Astrocyte (in vitro differentiated cells and primary cell): ENCODE data around the gene SH2D7. TPM values are rescaled to one million over a fixed set of nuclear protein-coding genes. Genes with fewer than 3 reads are reported as not detected.

Experiments
- DNase-seq: peaks from one replicate; pipeline ENCODE4 v3.0.0-alpha.2; 2010; ENCODE audit warnings: low read depth
- FAIRE-seq: peaks from 2 replicates; lab custom pipeline; 2011; peaks lifted over from hg19 to GRCh38; lab: Jason Lieb, UNC
- H2AFZ ChIP-seq: 2 replicates; pipeline ENCODE4 v1.6.0; 2012; ENCODE audit warnings: low read depth, low read length, inconsistent platforms
- H3K27ac ChIP-seq: 2 replicates; pipeline ENCODE4 v1.5.1; 2011; ENCODE audit warnings: low read depth, low read length, inconsistent platforms
- H3K27me3 ChIP-seq: 2 replicates; pipeline ENCODE4 v1.6.0; 2011; ENCODE audit warnings: low read length, inconsistent platforms; ENCODE audit not compliant: insufficient read depth
- H3K36me3 ChIP-seq: 2 replicates; pipeline ENCODE4 v1.5.1; 2011; ENCODE audit warnings: low read length, inconsistent platforms; ENCODE audit not compliant: insufficient read depth
- H3K4me1 ChIP-seq: 2 replicates; pipeline ENCODE4 v1.5.1; 2011; ENCODE audit warnings: low read length, inconsistent platforms; ENCODE audit not compliant: insufficient read depth
- H3K4me2 ChIP-seq: 2 replicates; pipeline ENCODE4 v1.6.0; 2012; ENCODE audit warnings: low read length, inconsistent platforms
- H3K4me3 ChIP-seq: 2 replicates; pipeline ENCODE4 v1.5.1; 2011; ENCODE audit warnings: low read depth, mild to moderate bottlenecking, low read length, inconsistent platforms; ENCODE audit not compliant: insufficient read depth
- H3K79me2 ChIP-seq: 2 replicates; pipeline ENCODE4 v1.6.0; 2012; ENCODE audit warnings: mild to moderate bottlenecking, low read length, inconsistent platforms; ENCODE audit not compliant: insufficient read depth
- H3K9ac ChIP-seq: 2 replicates; pipeline ENCODE4 v1.6.0; 2012; ENCODE audit warnings: mild to moderate bottlenecking, low read length, inconsistent platforms
- H3K9me3 ChIP-seq: 2 replicates; pipeline ENCODE4 v1.5.1; 2012; ENCODE audit warnings: low read depth, mild to moderate bottlenecking, low read length, inconsistent platforms; ENCODE audit not compliant: insufficient read depth
- H4K20me1 ChIP-seq: 2 replicates; pipeline ENCODE4 v1.6.0; 2012; ENCODE audit warnings: low read length, inconsistent platforms; ENCODE audit not compliant: insufficient read depth
- H3K27ac Mint-ChIP-seq: one replicate; pipeline ENCODE4 v1.8.0; 2021; ENCODE audit warnings: mild to moderate bottlenecking, mixed read lengths; ENCODE audit not compliant: unreplicated experiment
- H3K27me3 Mint-ChIP-seq: one replicate; pipeline ENCODE4 v1.8.0; 2021; ENCODE audit warnings: low read depth, mixed read lengths; ENCODE audit not compliant: unreplicated experiment
- H3K36me3 Mint-ChIP-seq: one replicate; pipeline ENCODE4 v1.8.0; 2021; ENCODE audit warnings: low read depth, mixed read lengths; ENCODE audit not compliant: unreplicated experiment
- H3K4me1 Mint-ChIP-seq: one replicate; pipeline ENCODE4 v1.8.0; 2021; ENCODE audit warnings: low read depth, mixed read lengths; ENCODE audit not compliant: unreplicated experiment
- H3K4me3 Mint-ChIP-seq: one replicate; pipeline ENCODE4 v1.8.0; 2021; ENCODE audit warnings: mild to moderate bottlenecking, moderate library complexity, mixed read lengths; ENCODE audit not compliant: unreplicated experiment
- H3K9me3 Mint-ChIP-seq: one replicate; pipeline ENCODE4 v1.8.0; 2021; ENCODE audit warnings: mild to moderate bottlenecking, mixed read lengths; ENCODE audit not compliant: unreplicated experiment
- EZH2 ChIP-seq: IDR thresholded peaks from 2 replicates; pipeline ENCODE4 v1.6.1; 2012; ENCODE audit warnings: mild to moderate bottlenecking, low read length, inconsistent platforms; ENCODE audit not compliant: insufficient read depth
- total RNA-seq: library from RNA; stranded (reverse); gene quantifications from 2 replicates; pipeline ENCODE4 v1.2.1, GENCODE V29; 2021
- TF ChIP-seq, protein P1 (sequence below): IDR thresholded peaks from 2 replicates; pipeline ENCODE4 v1.5.1; 2011; ENCODE audit warnings: low read depth, mild to moderate bottlenecking, inconsistent platforms, low read length, moderate library complexity; ENCODE audit not compliant: insufficient read depth

The SH2D7 gene
- total RNA-seq, 1 donor from 2014 or later, result not detected

DNA sequence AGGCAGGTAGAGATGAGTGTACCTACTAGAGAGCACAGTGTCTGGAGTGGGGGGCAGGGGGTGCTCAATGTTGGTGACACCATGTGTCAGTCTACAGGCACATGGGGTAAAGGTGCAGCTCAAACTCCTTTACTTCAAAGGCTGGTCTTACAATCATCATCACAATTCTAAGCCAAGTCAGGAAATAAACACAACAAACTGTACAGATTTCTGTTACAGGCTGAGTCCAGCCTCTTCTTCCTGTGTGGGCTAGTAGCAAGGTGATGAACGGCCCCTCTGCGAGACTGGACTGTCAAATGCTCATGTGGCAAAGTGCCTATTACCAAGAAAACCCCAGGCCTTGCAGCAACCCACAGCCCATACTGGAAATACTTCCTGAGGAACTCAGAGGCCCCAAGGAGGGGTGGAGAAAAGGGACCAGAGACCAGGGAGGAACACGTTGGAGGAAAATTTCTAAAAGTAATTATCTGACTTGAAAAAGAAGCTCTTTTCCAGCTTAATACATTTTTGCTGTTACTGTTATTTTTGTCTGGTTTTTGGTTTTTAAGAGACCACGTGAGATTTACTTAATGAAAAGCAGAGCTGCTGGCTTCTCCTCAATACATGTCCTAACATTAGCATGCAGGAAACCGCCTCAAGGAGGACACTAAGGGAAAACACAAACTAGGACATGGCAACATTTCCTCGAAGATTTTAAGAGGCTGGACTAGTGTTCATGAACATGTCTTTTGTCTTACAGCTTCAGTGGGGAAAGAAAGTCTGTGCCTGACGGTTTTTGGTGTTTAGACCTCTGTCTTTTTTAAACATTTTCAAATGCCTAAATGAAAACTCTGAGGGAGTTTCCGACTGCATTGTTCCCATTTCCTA is 44.4 kb upstream of the SH2D7 start:
- H4K20me1 ChIP-seq, result peaks cover 58% of the 10 kb centered on the region
- H3K36me3 ChIP-seq, result peaks cover 7% of the 10 kb centered on the region

DNA sequence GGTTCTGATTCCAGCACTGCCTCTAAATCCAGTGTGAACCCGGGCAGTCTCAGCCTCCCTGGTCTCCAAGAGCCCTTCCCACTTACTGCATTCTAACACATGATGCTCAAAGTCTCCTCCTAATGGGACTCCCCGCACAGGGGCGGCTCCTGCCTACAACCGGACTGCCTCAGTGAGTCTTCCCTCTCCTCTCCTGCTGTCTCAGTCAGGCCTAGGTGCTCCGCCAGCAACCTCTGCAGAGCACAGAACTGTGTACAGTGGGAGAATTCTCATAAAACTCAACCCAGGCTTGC is 43.8 kb upstream of the SH2D7 start:
- no peak overlapping the region for H3K4me3 ChIP-seq
- no peak for TF ChIP-seq EZH2
- TF ChIP-seq, protein P1, sequence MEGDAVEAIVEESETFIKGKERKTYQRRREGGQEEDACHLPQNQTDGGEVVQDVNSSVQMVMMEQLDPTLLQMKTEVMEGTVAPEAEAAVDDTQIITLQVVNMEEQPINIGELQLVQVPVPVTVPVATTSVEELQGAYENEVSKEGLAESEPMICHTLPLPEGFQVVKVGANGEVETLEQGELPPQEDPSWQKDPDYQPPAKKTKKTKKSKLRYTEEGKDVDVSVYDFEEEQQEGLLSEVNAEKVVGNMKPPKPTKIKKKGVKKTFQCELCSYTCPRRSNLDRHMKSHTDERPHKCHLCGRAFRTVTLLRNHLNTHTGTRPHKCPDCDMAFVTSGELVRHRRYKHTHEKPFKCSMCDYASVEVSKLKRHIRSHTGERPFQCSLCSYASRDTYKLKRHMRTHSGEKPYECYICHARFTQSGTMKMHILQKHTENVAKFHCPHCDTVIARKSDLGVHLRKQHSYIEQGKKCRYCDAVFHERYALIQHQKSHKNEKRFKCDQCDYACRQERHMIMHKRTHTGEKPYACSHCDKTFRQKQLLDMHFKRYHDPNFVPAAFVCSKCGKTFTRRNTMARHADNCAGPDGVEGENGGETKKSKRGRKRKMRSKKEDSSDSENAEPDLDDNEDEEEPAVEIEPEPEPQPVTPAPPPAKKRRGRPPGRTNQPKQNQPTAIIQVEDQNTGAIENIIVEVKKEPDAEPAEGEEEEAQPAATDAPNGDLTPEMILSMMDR, result no peak
- peak overlapping the region; percentile 60 for H3K27ac Mint-ChIP-seq
- peaks cover 11% of the 10 kb centered on the region for H3K36me3 ChIP-seq
- H3K4me1 ChIP-seq, result peaks cover 38% of the 10 kb centered on the region
- H3K36me3 Mint-ChIP-seq, result peaks cover 4% of the 10 kb centered on the region
- no peak overlapping the region for H3K27ac ChIP-seq
- peaks cover 53% of the 10 kb centered on the region for H4K20me1 ChIP-seq
- no peak overlapping the region for H3K9ac ChIP-seq
- FAIRE-seq (no peak), DNase-seq (no peak)
- H2AFZ ChIP-seq, result no peak overlapping the region
- no peaks in the 10 kb centered on the region for H3K27me3 Mint-ChIP-seq
- H3K4me1 Mint-ChIP-seq, result peaks cover 39% of the 10 kb centered on the region
- H3K4me3 Mint-ChIP-seq, result no peak overlapping the region
- no peaks in the 10 kb centered on the region for H3K27me3 ChIP-seq
- peaks cover 13% of the 10 kb centered on the region for H3K79me2 ChIP-seq
- H3K4me2 ChIP-seq, result no peak overlapping the region
- peaks cover 3% of the 10 kb centered on the region for H3K9me3 Mint-ChIP-seq
- no peaks in the 10 kb centered on the region for H3K9me3 ChIP-seq

More for the DNA sequence above, 44.4 kb upstream of the SH2D7 start:
- FAIRE-seq (no peak), DNase-seq (peak; percentile 80)
- Mint-ChIP-seq H3K4me1 (peaks cover 39% of the 10 kb centered on the region), H3K27me3 (no peaks in the 10 kb centered on the region), H3K27ac (peak overlapping the region; percentile 60), H3K4me3 (no peak overlapping the region), H3K9me3 (peaks cover 3% of the 10 kb centered on the region), H3K36me3 (peaks cover 8% of the 10 kb centered on the region)
- TF ChIP-seq, protein P1, result no peak
- no peak for TF ChIP-seq EZH2
- Histone ChIP-seq H3K79me2 (peaks cover 11% of the 10 kb centered on the region), H3K9ac (no peak overlapping the region), H3K4me1 (peaks cover 38% of the 10 kb centered on the region), H3K4me2 (peak overlapping the region; percentile 12), H3K4me3 (no peak overlapping the region), H3K27ac (no peak overlapping the region), H2AFZ (no peak overlapping the region), H3K27me3 (no peaks in the 10 kb centered on the region), H3K9me3 (no peaks in the 10 kb centered on the region)
